ENCODE results near the gene SCML1. TPM values are rescaled to one million over a fixed set of nuclear protein-coding genes. Genes with fewer than 3 reads are reported as not detected.

SCML1 gene
- total and polyA plus RNA-seq, 10 of the 15 experiments (the other 5 are each of a cell fraction or from before 2014, with no cell fraction given) = 0.62 to 48.3 (median 1.6) TPM

DNA sequence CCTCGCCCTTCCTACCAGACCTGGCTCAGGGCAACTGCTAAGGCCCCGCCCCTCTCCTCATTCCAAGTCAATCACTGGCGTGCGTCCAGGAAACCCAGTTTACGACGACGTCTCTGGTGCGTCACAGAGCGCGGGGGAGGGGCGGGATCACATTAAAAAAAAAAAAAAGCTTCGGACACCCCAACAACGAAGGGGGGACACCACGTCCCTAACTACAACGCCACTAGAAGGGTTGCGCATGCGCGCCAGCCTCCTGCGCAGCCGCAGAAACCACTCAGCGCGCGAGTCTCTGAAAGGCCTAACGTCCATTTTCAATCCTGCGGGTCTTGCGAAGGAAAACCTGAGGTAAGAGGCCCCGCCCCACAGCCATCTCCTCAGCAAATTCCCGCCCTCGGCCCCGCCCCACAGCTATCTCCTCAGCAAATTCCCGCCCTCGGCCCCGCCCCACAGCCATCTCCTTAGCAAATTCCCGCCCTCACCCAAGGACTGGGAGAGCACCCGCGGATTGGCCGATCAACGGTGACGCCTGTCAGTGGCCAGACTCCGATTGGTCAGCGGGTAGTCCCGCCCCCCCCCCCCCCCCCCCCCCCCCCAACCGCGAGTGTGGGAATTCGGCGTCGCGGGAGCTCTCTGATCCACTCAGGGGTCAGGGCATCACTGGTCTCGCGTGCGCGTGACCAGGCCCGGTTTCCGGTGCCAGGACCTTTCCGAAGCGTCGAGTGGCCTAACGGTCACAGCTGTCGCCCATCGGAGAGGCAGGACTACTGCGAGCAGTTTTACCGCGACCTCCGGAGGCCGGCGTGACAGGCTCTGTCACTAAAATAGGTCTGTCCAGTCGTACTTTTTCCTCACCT, at the start of gene SCML1 (continued):
- TF ChIP-seq SRF (IDR thresholded peaks at IDR 0.05; ENCODE audit: low read depth in 2 of 2, low read length in 2 of 2) (no peak), IRF4 (IDR thresholded peaks at IDR 0.05; ENCODE audit: low read depth, low read length) (no peak), CBX5 (IDR thresholded peaks at IDR 0.05; ENCODE audit: low read depth) (no peak), EED (IDR thresholded peaks at IDR 0.05; ENCODE audit: low read depth) (no peak), ATF7 (IDR thresholded peaks at IDR 0.05; ENCODE audit: low read depth) (no peak), TAF1 (IDR thresholded peaks at IDR 0.05; ENCODE audit: borderline replicate concordance, low read depth, low read length) (no peak), PBX3 (IDR thresholded peaks at IDR 0.05; ENCODE audit: insufficient replicate concordance, low read depth, low read length) (peak; percentile 54), ZNF274 (IDR thresholded peaks at IDR 0.05; ENCODE audit: insufficient read depth, insufficient read length) (no peak), IKZF1 (conservative IDR thresholded peaks at IDR 0.05) (peak; percentile 43; the same call in 1 of the 2 replicates), ZSCAN29 (IDR thresholded peaks at IDR 0.05) (no peak), NR2C1 (IDR thresholded peaks at IDR 0.05) (no peak), RB1 (IDR thresholded peaks at IDR 0.05; ENCODE audit: borderline replicate concordance) (no peak), RFX5 (IDR thresholded peaks at IDR 0.05; ENCODE audit: low read depth, low read length) (peak; percentile 71; the same call in 1 of the 2 replicates)
- TF ChIP-seq, protein P1, sequence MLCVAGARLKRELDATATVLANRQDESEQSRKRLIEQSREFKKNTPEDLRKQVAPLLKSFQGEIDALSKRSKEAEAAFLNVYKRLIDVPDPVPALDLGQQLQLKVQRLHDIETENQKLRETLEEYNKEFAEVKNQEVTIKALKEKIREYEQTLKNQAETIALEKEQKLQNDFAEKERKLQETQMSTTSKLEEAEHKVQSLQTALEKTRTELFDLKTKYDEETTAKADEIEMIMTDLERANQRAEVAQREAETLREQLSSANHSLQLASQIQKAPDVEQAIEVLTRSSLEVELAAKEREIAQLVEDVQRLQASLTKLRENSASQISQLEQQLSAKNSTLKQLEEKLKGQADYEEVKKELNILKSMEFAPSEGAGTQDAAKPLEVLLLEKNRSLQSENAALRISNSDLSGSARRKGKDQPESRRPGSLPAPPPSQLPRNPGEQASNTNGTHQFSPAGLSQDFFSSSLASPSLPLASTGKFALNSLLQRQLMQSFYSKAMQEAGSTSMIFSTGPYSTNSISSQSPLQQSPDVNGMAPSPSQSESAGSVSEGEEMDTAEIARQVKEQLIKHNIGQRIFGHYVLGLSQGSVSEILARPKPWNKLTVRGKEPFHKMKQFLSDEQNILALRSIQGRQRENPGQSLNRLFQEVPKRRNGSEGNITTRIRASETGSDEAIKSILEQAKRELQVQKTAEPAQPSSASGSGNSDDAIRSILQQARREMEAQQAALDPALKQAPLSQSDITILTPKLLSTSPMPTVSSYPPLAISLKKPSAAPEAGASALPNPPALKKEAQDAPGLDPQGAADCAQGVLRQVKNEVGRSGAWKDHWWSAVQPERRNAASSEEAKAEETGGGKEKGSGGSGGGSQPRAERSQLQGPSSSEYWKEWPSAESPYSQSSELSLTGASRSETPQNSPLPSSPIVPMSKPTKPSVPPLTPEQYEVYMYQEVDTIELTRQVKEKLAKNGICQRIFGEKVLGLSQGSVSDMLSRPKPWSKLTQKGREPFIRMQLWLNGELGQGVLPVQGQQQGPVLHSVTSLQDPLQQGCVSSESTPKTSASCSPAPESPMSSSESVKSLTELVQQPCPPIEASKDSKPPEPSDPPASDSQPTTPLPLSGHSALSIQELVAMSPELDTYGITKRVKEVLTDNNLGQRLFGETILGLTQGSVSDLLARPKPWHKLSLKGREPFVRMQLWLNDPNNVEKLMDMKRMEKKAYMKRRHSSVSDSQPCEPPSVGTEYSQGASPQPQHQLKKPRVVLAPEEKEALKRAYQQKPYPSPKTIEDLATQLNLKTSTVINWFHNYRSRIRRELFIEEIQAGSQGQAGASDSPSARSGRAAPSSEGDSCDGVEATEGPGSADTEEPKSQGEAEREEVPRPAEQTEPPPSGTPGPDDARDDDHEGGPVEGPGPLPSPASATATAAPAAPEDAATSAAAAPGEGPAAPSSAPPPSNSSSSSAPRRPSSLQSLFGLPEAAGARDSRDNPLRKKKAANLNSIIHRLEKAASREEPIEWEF (IDR thresholded peaks at IDR 0.05; ENCODE audit: insufficient replicate concordance, low read depth, low read length) = no peak
- TF ChIP-seq, protein P2, sequence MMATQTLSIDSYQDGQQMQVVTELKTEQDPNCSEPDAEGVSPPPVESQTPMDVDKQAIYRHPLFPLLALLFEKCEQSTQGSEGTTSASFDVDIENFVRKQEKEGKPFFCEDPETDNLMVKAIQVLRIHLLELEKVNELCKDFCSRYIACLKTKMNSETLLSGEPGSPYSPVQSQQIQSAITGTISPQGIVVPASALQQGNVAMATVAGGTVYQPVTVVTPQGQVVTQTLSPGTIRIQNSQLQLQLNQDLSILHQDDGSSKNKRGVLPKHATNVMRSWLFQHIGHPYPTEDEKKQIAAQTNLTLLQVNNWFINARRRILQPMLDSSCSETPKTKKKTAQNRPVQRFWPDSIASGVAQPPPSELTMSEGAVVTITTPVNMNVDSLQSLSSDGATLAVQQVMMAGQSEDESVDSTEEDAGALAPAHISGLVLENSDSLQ (IDR thresholded peaks at IDR 0.05) = peak; percentile 75
- TF ChIP-seq, protein P3, sequence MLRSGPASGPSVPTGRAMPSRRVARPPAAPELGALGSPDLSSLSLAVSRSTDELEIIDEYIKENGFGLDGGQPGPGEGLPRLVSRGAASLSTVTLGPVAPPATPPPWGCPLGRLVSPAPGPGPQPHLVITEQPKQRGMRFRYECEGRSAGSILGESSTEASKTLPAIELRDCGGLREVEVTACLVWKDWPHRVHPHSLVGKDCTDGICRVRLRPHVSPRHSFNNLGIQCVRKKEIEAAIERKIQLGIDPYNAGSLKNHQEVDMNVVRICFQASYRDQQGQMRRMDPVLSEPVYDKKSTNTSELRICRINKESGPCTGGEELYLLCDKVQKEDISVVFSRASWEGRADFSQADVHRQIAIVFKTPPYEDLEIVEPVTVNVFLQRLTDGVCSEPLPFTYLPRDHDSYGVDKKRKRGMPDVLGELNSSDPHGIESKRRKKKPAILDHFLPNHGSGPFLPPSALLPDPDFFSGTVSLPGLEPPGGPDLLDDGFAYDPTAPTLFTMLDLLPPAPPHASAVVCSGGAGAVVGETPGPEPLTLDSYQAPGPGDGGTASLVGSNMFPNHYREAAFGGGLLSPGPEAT (IDR thresholded peaks at IDR 0.05; ENCODE audit: low read depth) = no peak
- TF ChIP-seq, protein P4, sequence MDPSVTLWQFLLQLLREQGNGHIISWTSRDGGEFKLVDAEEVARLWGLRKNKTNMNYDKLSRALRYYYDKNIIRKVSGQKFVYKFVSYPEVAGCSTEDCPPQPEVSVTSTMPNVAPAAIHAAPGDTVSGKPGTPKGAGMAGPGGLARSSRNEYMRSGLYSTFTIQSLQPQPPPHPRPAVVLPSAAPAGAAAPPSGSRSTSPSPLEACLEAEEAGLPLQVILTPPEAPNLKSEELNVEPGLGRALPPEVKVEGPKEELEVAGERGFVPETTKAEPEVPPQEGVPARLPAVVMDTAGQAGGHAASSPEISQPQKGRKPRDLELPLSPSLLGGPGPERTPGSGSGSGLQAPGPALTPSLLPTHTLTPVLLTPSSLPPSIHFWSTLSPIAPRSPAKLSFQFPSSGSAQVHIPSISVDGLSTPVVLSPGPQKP (IDR thresholded peaks at IDR 0.05; ENCODE audit: low read depth, low read length) = no peak
